Testis (tissue), 2 donors: ENCODE data around the gene GSTM4.

Source experiments
- CTCF ChIP-seq, 3 experiments: fragments of 450-650 bp in 2 of 3; fragments of 200-600 bp in 1 of 3; sonication (generic) in 1 of 3; IDR thresholded peaks; one replicate each; pipeline ENCODE4 v1.5.1; 2016 to 2019; ENCODE audit warnings: antibody characterized with exemption in 3 of 3, mild to moderate bottlenecking in 2 of 3, moderate library complexity in 1 of 3
- POLR2A ChIP-seq: fragments of 450-650 bp; IDR thresholded peaks from one replicate; pipeline ENCODE4 v1.6.1; 2017; ENCODE audit warnings: antibody characterized with exemption, mild to moderate bottlenecking, moderate library complexity

- TF ChIP-seq CTCF (IDR thresholded peaks at IDR 0.05) (no peak), POLR2A (no peak)
Observed at GRCh38 chr1:109611308-109611990, 44.5 kb upstream of the GSTM4 start.
